ENCODE measurements around the gene HCFC2.

Gene HCFC2

DNA sequence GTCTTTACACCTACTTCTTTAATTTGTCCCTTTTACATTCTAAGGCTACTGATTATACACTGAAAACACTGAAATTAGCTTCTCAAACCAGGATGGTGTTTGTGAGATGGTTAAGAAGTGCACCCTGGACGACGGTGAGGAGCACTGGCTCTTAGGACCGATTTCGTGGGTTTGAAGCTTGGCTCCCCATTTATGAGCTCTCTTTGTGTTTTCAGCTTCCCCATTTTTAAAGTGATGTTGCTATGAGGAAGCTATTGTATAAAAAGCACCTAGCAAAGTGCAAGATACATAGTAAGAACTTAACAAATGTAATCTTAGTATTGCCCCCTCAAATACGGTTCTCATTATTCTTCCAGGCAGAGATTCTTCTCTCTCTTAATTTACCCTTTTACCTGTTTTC is 69.0 kb downstream of the HCFC2 start:
- H3K4me3 ChIP-seq (ENCODE audit: low read depth, low read length, poor library complexity, severe bottlenecking) = no peak overlapping the region
- H2AFZ ChIP-seq (ENCODE audit: low read length) = no peak overlapping the region
- no peaks in the 10 kb centered on the region for H3K27me3 ChIP-seq (ENCODE audit: insufficient read depth, low read length)
- H3K4me2 ChIP-seq (ENCODE audit: low read length) = no peak overlapping the region
- no peaks in the 10 kb centered on the region for H3F3A ChIP-seq (ENCODE audit: insufficient read depth, low read length)
- peaks cover 30% of the 10 kb centered on the region; the same call in 1 of the 2 replicates for H3K36me3 ChIP-seq (ENCODE audit: insufficient read depth, low read length)
- no peak overlapping the region for H3K9ac ChIP-seq (ENCODE audit: low read length)
- no peaks in the 10 kb centered on the region for H3K9me3 ChIP-seq (ENCODE audit: low read length)
- no peaks in the 10 kb centered on the region for H4K20me1 ChIP-seq (ENCODE audit: insufficient read depth, low read length)
- peaks cover 27% of the 10 kb centered on the region for H3K79me2 ChIP-seq (ENCODE audit: insufficient read depth, low read length)
- H3K9me2 ChIP-seq (ENCODE audit: low read depth, low read length) = no peaks in the 10 kb centered on the region
- TF ChIP-seq, protein P1, sequence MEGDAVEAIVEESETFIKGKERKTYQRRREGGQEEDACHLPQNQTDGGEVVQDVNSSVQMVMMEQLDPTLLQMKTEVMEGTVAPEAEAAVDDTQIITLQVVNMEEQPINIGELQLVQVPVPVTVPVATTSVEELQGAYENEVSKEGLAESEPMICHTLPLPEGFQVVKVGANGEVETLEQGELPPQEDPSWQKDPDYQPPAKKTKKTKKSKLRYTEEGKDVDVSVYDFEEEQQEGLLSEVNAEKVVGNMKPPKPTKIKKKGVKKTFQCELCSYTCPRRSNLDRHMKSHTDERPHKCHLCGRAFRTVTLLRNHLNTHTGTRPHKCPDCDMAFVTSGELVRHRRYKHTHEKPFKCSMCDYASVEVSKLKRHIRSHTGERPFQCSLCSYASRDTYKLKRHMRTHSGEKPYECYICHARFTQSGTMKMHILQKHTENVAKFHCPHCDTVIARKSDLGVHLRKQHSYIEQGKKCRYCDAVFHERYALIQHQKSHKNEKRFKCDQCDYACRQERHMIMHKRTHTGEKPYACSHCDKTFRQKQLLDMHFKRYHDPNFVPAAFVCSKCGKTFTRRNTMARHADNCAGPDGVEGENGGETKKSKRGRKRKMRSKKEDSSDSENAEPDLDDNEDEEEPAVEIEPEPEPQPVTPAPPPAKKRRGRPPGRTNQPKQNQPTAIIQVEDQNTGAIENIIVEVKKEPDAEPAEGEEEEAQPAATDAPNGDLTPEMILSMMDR (IDR thresholded peaks at IDR 0.05; ENCODE audit: low read length) = no peak
- no peak for TF ChIP-seq EZH2 (IDR thresholded peaks at IDR 0.05; ENCODE audit: borderline replicate concordance, low read length)
- H3K4me1 ChIP-seq (ENCODE audit: insufficient read depth, low read length, severe bottlenecking) = peaks cover 20% of the 10 kb centered on the region
- no peak overlapping the region for H3K27ac ChIP-seq (ENCODE audit: low read depth, low read length, poor library complexity, severe bottlenecking)

DNA sequence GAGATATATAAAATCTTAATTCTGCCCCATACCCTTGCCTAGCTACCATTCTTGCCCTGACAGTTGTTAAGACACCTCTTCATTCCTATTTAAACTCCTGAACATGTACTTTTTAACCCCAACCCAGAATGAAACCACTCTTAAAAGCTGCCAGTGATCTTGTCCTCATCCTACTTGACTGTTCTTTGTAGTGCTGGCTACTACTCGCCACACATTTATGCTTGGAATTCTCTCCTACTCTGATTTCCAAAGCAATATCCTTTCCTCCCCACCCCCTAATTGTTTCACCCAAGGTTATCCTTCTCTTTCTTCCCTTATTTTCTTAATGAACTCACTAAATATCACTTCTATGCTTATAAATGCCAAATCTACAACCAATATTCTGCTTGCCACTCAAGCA is 69.5 kb downstream of the HCFC2 start:
- Histone ChIP-seq H3K79me2 (ENCODE audit: insufficient read depth, low read length) (peaks cover 27% of the 10 kb centered on the region), H3K4me2 (ENCODE audit: low read length) (no peak overlapping the region)

DNA sequence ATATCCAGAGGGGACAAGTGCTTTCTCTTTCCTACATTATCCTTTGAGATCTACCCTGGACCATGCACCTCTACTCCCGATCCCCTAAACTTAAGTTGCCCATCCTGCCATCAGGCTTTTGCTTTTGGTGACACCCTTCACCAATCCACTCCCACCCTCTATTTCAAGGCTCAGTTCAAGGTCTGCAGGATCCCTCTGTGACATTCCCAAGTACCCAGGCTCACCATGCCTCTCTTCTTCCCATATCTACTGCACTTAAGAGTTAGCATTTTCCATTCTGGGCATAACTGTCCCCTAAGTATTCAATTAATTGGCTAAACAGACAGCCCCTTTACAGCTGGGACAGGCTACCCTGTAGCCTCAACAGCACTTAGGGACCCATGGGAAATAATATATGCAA is 70.6 kb downstream of the HCFC2 start:
- Histone ChIP-seq H3K9me2 (ENCODE audit: low read depth, low read length) (no peaks in the 10 kb centered on the region), H3F3A (ENCODE audit: insufficient read depth, low read length) (no peaks in the 10 kb centered on the region), H3K27ac (ENCODE audit: low read depth, low read length, poor library complexity, severe bottlenecking) (no peak overlapping the region), H3K9ac (ENCODE audit: low read length) (no peak overlapping the region), H3K27me3 (ENCODE audit: insufficient read depth, low read length) (no peaks in the 10 kb centered on the region), H3K4me1 (ENCODE audit: insufficient read depth, low read length, severe bottlenecking) (peaks cover 26% of the 10 kb centered on the region), H3K9me3 (ENCODE audit: low read length) (no peaks in the 10 kb centered on the region), H3K79me2 (ENCODE audit: insufficient read depth, low read length) (peaks cover 27% of the 10 kb centered on the region), H3K36me3 (ENCODE audit: insufficient read depth, low read length) (peaks cover 22% of the 10 kb centered on the region; the same call in 1 of the 2 replicates), H3K4me2 (ENCODE audit: low read length) (0 out of 2 replicates have a peak overlapping the region, but pooled peaks have one; percentile 61), H4K20me1 (ENCODE audit: insufficient read depth, low read length) (no peaks in the 10 kb centered on the region), H3K4me3 (ENCODE audit: low read depth, low read length, poor library complexity, severe bottlenecking) (no peak overlapping the region), H2AFZ (ENCODE audit: low read length) (no peak overlapping the region)
- no peak for TF ChIP-seq EZH2 (IDR thresholded peaks at IDR 0.05; ENCODE audit: borderline replicate concordance, low read length)
- TF ChIP-seq, protein P1 (IDR thresholded peaks at IDR 0.05; ENCODE audit: low read length) = no peak

More for the DNA sequence above, 69.5 kb downstream of the HCFC2 start:
- Histone ChIP-seq H3K36me3 (ENCODE audit: insufficient read depth, low read length) (peaks cover 28% of the 10 kb centered on the region; the same call in 1 of the 2 replicates), H3K27ac (ENCODE audit: low read depth, low read length, poor library complexity, severe bottlenecking) (no peak overlapping the region), H4K20me1 (ENCODE audit: insufficient read depth, low read length) (no peaks in the 10 kb centered on the region), H2AFZ (ENCODE audit: low read length) (no peak overlapping the region), H3K9me2 (ENCODE audit: low read depth, low read length) (no peaks in the 10 kb centered on the region), H3F3A (ENCODE audit: insufficient read depth, low read length) (no peaks in the 10 kb centered on the region), H3K27me3 (ENCODE audit: insufficient read depth, low read length) (no peaks in the 10 kb centered on the region), H3K4me1 (ENCODE audit: insufficient read depth, low read length, severe bottlenecking) (peaks cover 26% of the 10 kb centered on the region), H3K9ac (ENCODE audit: low read length) (no peak overlapping the region), H3K4me3 (ENCODE audit: low read depth, low read length, poor library complexity, severe bottlenecking) (no peak overlapping the region), H3K9me3 (ENCODE audit: low read length) (no peaks in the 10 kb centered on the region)
- TF ChIP-seq, protein P1 (IDR thresholded peaks at IDR 0.05; ENCODE audit: low read length) = no peak
- TF ChIP-seq EZH2 (IDR thresholded peaks at IDR 0.05; ENCODE audit: borderline replicate concordance, low read length) = no peak
